IPS-18a (cell line): ENCODE measurements around the gene CTAGE1.

Experiments used
- H3K27ac ChIP-seq: one replicate; pipeline ENCODE4 v1.5.1; 2013; ENCODE audit warnings: low read length
- H3K27me3 ChIP-seq: one replicate; pipeline ENCODE4 v1.6.1; 2013; ENCODE audit warnings: mild to moderate bottlenecking, low read length; ENCODE audit not compliant: control insufficient read depth, insufficient read depth
- H3K36me3 ChIP-seq: one replicate; pipeline ENCODE4 v1.6.1; 2013; ENCODE audit warnings: low read depth, low read length; ENCODE audit not compliant: control insufficient read depth
- H3K4me1 ChIP-seq: one replicate; pipeline ENCODE4 v1.6.1; 2013; ENCODE audit warnings: low read depth, low read length; ENCODE audit not compliant: control insufficient read depth
- H3K4me3 ChIP-seq: one replicate; pipeline ENCODE4 v1.5.1; 2013; ENCODE audit warnings: low read length
- H3K9ac ChIP-seq: one replicate; pipeline ENCODE4 v1.6.1; 2013; ENCODE audit warnings: mild to moderate bottlenecking, low read length, moderate library complexity
- H3K9me3 ChIP-seq: one replicate; pipeline ENCODE4 v1.6.1; 2013; ENCODE audit warnings: low read depth, low read length; ENCODE audit not compliant: control insufficient read depth

CTAGE1 gene

DNA sequence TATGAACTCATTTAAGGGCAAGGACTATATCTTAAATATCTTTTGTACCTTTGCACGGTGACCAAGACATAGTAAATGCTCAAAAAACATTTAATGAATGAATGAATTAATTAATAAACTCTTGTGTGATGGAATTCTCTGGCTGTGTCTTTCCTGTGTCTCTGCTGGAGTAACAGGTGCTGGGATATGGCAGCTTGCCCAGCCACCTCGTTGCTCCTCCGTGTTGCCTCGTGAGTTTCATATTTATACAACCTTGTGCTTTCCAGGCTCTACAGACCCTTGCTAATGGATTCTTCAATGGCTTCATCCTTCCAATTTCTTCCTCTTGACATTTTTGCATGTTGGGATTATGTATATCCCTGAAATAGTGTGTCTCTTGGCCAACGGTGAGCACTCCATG is 30.4 kb downstream of the CTAGE1 start:
- Histone ChIP-seq H3K9me3 (no peaks in the 10 kb centered on the region), H3K27ac (no peak overlapping the region), H3K36me3 (no peaks in the 10 kb centered on the region), H3K9ac (no peak overlapping the region), H3K4me1 (no peaks in the 10 kb centered on the region), H3K27me3 (no peaks in the 10 kb centered on the region), H3K4me3 (no peak overlapping the region)

DNA sequence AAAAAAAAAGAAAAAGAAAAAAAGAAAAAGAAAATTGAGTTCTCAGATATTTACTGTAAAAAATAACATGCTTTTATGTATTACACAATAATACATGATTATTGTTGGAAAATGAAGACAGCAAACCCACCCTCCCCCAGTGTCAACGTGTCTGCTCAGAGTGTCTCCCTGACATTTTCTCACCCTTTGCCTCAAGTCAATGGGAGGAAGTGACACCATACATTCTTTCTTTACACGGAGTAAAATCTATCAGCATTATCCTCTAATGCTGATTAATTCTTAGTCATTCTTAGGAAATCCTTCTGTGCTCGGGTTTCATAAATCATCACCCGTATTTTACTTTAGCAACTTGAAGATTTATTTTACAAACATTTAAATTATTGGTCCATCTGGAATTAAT is 32.0 kb downstream of the CTAGE1 start:
- no peaks in the 10 kb centered on the region for H3K27me3 ChIP-seq
- no peak overlapping the region for H3K9ac ChIP-seq
- H3K9me3 ChIP-seq: no peaks in the 10 kb centered on the region
- no peak overlapping the region for H3K4me3 ChIP-seq
- H3K4me1 ChIP-seq: no peaks in the 10 kb centered on the region
- H3K36me3 ChIP-seq: no peaks in the 10 kb centered on the region
- no peak overlapping the region for H3K27ac ChIP-seq

DNA sequence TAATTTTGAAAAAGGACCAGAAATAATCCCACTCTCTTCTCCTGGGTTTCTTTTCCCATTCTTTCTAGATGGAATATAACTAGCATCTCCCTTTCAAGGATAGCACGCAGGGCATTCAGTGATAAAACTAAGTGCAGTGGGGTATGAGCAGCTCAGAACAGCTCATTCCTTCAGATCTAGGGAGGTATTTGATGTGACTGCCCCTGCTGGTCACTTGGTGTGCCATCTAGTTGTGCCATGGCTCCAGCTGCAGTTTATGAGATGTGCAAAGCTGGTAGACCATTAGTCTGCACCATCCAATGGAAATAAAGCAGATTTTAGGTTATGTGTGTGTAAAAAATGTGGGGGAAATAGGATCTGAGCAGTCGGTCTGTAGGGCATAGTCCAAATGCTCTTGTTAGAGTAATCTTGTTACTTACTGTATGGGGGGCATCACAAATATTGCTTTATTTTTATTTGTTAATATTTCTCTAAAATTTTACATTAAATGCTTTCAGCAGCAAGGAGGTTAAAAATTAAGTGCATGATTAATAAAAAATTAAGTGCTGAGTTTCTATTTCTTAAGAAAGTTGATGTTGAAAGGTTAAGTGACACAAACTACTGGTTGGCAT is 38.9 kb downstream of the CTAGE1 start:
- Histone ChIP-seq H3K36me3 (no peaks in the 10 kb centered on the region), H3K9me3 (no peaks in the 10 kb centered on the region), H3K9ac (no peak overlapping the region), H3K27me3 (no peaks in the 10 kb centered on the region), H3K27ac (no peak overlapping the region), H3K4me1 (no peaks in the 10 kb centered on the region), H3K4me3 (no peak overlapping the region)

DNA sequence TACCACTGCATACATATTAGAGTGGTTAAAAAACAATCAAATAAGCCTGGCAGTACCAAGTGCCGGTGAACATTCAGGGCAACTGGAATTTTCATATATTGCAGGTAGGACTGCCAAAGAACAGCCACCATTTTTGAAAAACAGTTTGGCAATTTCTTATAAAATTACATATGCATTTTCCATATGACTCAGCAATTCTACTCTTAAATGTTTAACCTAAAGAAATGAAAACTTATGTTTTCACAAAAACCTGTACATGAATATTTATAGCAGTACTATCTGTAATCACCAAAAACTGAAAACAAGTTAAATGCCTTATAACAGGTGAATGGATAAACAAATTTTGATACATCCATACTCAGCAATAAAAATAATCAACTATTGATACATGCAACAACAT is 39.9 kb downstream of the CTAGE1 start:
- Histone ChIP-seq H3K27me3 (no peaks in the 10 kb centered on the region), H3K36me3 (no peaks in the 10 kb centered on the region)

DNA sequence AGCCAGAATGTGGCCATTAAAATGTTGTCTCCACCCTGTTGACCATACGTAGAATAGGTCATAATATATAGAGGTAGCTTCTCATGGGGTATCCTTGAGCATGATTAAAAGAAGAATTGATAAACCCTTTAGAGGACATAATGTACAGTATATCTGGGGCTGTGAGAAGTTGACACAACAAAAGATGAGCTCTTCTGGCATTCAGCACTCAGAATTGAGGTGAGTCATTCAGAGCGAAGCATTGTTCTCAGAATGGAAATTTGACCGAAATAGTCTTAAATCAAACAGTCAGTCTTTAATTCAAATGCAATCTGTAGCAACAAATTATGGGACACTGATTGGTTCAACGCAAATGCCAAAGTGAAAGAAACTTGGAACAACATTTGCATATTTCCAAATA is 47.3 kb downstream of the CTAGE1 start:
- Histone ChIP-seq H3K27me3 (no peaks in the 10 kb centered on the region), H3K4me3 (no peak overlapping the region), H3K9me3 (no peaks in the 10 kb centered on the region), H3K4me1 (no peaks in the 10 kb centered on the region), H3K27ac (no peak overlapping the region), H3K9ac (no peak overlapping the region), H3K36me3 (no peaks in the 10 kb centered on the region)

More for the DNA sequence above, 39.9 kb downstream of the CTAGE1 start:
- Histone ChIP-seq H3K9me3 (no peaks in the 10 kb centered on the region), H3K27ac (no peak overlapping the region), H3K9ac (no peak overlapping the region), H3K4me3 (no peak overlapping the region), H3K4me1 (no peaks in the 10 kb centered on the region)

DNA sequence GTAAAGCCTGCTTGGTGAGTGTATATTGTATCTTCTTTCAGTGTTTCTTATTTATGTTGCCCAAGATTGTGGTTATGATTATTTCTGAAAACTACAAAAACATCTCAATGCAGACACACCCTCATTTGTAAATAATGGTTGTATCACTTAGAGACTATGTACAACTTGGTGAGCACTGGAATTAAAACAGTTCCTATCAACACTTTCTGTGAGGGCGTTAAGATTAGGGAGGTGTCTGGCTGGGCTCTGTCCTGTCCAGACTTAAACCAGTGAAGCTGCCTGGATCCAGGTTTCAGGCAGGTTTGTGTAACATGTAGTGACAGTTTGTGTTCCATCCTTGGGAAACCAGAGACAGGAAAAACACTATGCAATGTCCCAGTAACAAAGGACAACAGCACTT is 49.7 kb downstream of the CTAGE1 start:
- no peaks in the 10 kb centered on the region for H3K9me3 ChIP-seq
- no peak overlapping the region for H3K27ac ChIP-seq
- no peaks in the 10 kb centered on the region for H3K4me1 ChIP-seq
- no peaks in the 10 kb centered on the region for H3K36me3 ChIP-seq
- H3K27me3 ChIP-seq: peaks cover 3% of the 10 kb centered on the region
- no peak overlapping the region for H3K4me3 ChIP-seq
- H3K9ac ChIP-seq: no peak overlapping the region

DNA sequence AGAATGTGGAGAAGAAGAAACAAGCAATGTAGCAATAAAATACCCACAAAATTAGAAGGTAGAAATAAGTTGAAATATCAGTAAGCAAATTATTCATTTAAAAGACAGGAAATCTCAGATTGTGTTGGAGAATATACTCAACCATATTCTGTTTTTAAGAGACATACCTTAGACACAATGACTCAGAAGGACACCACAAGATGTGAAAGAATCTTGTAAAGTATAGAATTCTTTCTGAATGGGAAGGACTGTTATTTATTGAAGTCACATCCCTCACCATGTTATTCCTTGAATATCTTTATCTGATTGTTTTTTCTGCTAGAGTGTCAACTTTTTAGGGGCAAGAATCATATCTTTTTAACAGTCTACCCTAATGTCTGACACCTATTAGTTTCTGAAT is 50.4 kb downstream of the CTAGE1 start:
- no peaks in the 10 kb centered on the region for H3K4me1 ChIP-seq
- peaks cover 8% of the 10 kb centered on the region for H3K27me3 ChIP-seq

DNA sequence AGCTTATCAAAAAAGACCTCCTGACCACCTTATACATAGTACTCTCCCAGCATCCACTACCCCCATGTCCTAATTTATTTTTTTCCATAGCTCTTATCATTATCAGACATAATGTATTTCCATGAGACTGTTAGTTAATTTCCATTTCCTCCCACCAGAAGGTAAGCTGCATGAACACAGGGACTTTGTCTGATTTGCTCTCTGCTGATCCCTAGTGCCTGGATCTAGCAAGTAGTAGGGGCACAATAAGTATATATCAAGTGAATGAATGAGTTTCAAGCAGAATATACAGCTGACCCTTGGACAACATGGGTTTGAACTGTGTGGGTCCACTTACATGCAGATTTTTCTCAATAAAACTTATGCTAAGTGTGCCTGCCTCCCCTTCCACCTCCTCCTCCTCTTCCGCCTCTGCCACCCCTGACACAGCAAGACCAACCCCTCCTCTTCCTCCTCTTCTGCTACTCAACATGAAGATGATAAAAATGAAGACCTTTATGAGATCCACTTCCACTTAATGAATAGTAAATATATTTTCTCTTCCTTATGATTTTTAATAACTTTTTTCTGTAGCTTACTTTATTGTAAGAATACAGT is 53.8 kb downstream of the CTAGE1 start:
- H3K27me3 ChIP-seq: peaks cover 8% of the 10 kb centered on the region
- no peaks in the 10 kb centered on the region for H3K4me1 ChIP-seq
- H3K9ac ChIP-seq: no peak overlapping the region
- H3K9me3 ChIP-seq: no peaks in the 10 kb centered on the region
- H3K27ac ChIP-seq: no peak overlapping the region
- H3K36me3 ChIP-seq: no peaks in the 10 kb centered on the region
- H3K4me3 ChIP-seq: no peak overlapping the region

More for the DNA sequence above, 50.4 kb downstream of the CTAGE1 start:
- no peaks in the 10 kb centered on the region for H3K9me3 ChIP-seq
- no peak overlapping the region for H3K4me3 ChIP-seq
- H3K27ac ChIP-seq: no peak overlapping the region
- no peak overlapping the region for H3K9ac ChIP-seq
- H3K36me3 ChIP-seq: no peaks in the 10 kb centered on the region
